G401 (cell line): ENCODE measurements around the gene FNIP2. TPM values are rescaled to one million over a fixed set of nuclear protein-coding genes. Genes with fewer than 3 reads are reported as not detected.
"Not testable (repeated sequence)": the region's sequence is repeated elsewhere in the genome, so short reads cannot be mapped to it uniquely, and the experiment has no call there.

Experiments
- DNase-seq: peaks from one replicate; pipeline ENCODE4 v3.0.0-alpha.2; 2015; ENCODE audit warnings: low spot score
- in situ Hi-C: cut with HindIII; loops from 2 replicates; pipeline ENCODE4 v1.10.0; 2016; ENCODE audit warnings: low sequenced_read_pairs, mixed read lengths
- total RNA-seq: library from RNA; depleted of rRNA; stranded (reverse); fragments of >200 nt; shearing (Covaris generic); gene quantifications from 2 replicates; pipeline ENCODE4 v1.2.3, GENCODE V29; 2014

FNIP2 gene
- total RNA-seq, 1 experiment from 2014 or later, result 28.9 TPM

GRCh38 chr4:158857951-158858350, 89.1 kb downstream of the FNIP2 start:
- in situ Hi-C loops, result no loop called here
- no peak for DNase-seq

GRCh38 chr4:158858410-158859199, 89.8 kb downstream of the FNIP2 start:
- in situ Hi-C loops, result no loop called here

GRCh38 chr4:158859661-158860060, 90.8 kb downstream of the FNIP2 start:
- no peak for DNase-seq
- in situ Hi-C loops, result no loop called here

More at GRCh38 chr4:158858410-158859199, 89.8 kb downstream of the FNIP2 start:
- DNase-seq, result no peak

GRCh38 chr4:158860856-158861255, 92.0 kb downstream of the FNIP2 start:
- in situ Hi-C loops, result no loop called here
- no peak for DNase-seq

- no peak for DNase-seq
- in situ Hi-C loops, result no loop called here
These were observed 92.5 kb downstream of the FNIP2 start for GRCh38 chr4:158861281-158861680.

- in situ Hi-C loops, result no loop called here
- DNase-seq, result no peak
These were observed 92.9 kb downstream of the FNIP2 start for GRCh38 chr4:158861766-158862165.

- in situ Hi-C loops, result no loop called here
- peak; percentile 75 for DNase-seq
These were observed 94.5 kb downstream of the FNIP2 start for GRCh38 chr4:158863296-158863695.

- DNase-seq, result no peak
These were observed 96.8 kb downstream of the FNIP2 start for GRCh38 chr4:158865520-158866177.

GRCh38 chr4:158869001-158869400, 100.2 kb downstream of the FNIP2 start:
- DNase-seq, result no peak
- in situ Hi-C loops, result no loop called here

More at GRCh38 chr4:158865520-158866177, 96.8 kb downstream of the FNIP2 start:
- in situ Hi-C loops, result no loop called here

- DNase-seq, result peak; percentile 66
- in situ Hi-C loops, result no loop called here
These were observed 100.9 kb downstream of the FNIP2 start for GRCh38 chr4:158869761-158870160.

GRCh38 chr4:158870282-158870625, 101.4 kb downstream of the FNIP2 start:
- in situ Hi-C loops, result no loop called here
- DNase-seq, result no peak

- no peak for DNase-seq
- in situ Hi-C loops, result no loop called here
These were observed 102.0 kb downstream of the FNIP2 start for GRCh38 chr4:158870626-158871334.

- no peak for DNase-seq
- in situ Hi-C loops, result no loop called here
These were observed 102.5 kb downstream of the FNIP2 start for GRCh38 chr4:158871335-158871724.

- DNase-seq, result no peak
- in situ Hi-C loops, result no loop called here
These were observed 105.1 kb downstream of the FNIP2 start for GRCh38 chr4:158873795-158874401.

- DNase-seq, result no peak
- in situ Hi-C loops, result no loop called here
These were observed 106.2 kb downstream of the FNIP2 start for GRCh38 chr4:158875026-158875425.

GRCh38 chr4:158875455-158875854, 106.6 kb downstream of the FNIP2 start:
- DNase-seq, result no peak
- in situ Hi-C loops, result no loop called here

- in situ Hi-C loops, result no loop called here
- no peak for DNase-seq
These were observed 108.2 kb downstream of the FNIP2 start for GRCh38 chr4:158877069-158877468.

- DNase-seq, in situ Hi-C loops: not testable (repeated sequence)
These were observed 113.3 kb downstream of the FNIP2 start for GRCh38 chr4:158882142-158882541.

- DNase-seq, result no peak
- in situ Hi-C loops, result no loop called here
These were observed 115.5 kb downstream of the FNIP2 start for GRCh38 chr4:158884280-158884679.

- DNase-seq, result no peak
- in situ Hi-C loops, result no loop called here
These were observed 116.7 kb downstream of the FNIP2 start for GRCh38 chr4:158885564-158885963.
